Measurements from ENCODE around the gene OR14I1.
A peak's percentile ranks its signal among the peaks of the same experiment; 100 is the strongest.

DNA sequence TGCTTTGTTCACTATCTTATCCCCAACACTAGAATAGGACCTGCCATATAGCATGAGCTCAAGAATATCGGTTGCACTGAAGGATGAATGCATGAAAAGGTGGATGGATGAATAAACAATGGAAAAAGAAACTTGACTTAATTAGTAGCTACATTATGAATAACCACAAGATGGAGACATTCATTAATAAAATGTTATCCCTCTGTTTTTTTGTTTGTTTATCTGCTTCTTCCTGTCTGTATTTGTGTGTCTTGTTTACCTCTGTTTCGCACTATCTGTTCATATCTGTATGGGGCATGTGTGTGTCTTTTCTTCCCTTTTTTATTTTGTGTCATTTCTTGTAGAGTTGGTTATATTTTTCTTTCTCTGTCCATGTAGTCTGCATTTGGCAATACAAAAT, 1.1 kb upstream of the OR14I1 start:
- TF ChIP-seq, protein P1, sequence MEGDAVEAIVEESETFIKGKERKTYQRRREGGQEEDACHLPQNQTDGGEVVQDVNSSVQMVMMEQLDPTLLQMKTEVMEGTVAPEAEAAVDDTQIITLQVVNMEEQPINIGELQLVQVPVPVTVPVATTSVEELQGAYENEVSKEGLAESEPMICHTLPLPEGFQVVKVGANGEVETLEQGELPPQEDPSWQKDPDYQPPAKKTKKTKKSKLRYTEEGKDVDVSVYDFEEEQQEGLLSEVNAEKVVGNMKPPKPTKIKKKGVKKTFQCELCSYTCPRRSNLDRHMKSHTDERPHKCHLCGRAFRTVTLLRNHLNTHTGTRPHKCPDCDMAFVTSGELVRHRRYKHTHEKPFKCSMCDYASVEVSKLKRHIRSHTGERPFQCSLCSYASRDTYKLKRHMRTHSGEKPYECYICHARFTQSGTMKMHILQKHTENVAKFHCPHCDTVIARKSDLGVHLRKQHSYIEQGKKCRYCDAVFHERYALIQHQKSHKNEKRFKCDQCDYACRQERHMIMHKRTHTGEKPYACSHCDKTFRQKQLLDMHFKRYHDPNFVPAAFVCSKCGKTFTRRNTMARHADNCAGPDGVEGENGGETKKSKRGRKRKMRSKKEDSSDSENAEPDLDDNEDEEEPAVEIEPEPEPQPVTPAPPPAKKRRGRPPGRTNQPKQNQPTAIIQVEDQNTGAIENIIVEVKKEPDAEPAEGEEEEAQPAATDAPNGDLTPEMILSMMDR (IDR thresholded peaks at IDR 0.05 in 8 of 11, conservative IDR thresholded peaks at IDR 0.05 in 3 of 11): peak in 4 of 11 experiments; percentile 36 to 56 (median 47)
- no peak for TF ChIP-seq POLR2A (IDR thresholded peaks at IDR 0.05)
